GM19193 (cell line): Measurements from ENCODE around the gene E2F7.

Experiments used
- POLR2A ChIP-seq: IDR thresholded peaks from 4 replicates; pipeline ENCODE4 v1.6.1; 2011; ENCODE audit not compliant: insufficient read depth, insufficient read length; ENCODE audit errors: extremely low read depth

E2F7 gene

DNA sequence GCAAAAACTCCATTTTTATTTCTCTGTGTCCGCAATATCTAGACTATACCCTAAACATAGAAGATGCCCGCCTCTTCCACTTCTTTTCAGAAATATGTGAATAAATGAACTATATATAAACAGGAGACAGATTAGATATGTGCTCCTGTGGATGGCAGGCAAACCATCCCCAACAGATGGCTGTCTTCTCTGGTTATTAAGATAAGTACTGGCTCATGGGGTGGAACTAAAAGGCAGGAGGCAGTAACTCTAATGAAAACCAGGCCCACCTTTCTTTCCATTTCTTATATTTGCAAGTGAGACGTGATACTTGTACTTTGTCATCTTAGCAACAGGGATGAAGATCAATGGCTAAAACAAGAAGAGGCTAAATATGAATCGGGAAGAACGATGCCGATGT lies 20.2 kb downstream of the E2F7 start:
- TF ChIP-seq POLR2A, result no peak

- no peak for TF ChIP-seq POLR2A
Measured at GRCh38 chr12:77044721-77045120, 20.6 kb downstream of the E2F7 start.

DNA sequence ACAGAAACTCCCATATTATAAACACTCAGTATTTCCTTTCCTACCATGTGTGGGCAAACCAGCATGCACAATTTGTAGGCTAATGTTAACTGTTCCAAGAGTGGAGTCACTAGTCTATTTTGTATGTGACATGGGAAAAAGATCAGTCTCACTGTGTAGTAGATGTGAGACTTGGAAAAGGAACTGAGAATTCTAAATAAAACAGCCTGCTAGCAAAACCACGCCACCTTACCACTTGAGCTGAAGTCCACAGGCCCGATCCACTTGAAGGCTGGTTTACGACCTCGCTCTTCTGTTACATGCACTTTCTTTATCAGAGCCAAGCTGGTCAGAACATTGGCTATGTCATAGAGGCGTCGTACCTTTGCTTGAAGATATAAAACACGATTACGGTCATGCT lies 22.5 kb downstream of the E2F7 start:
- no peak for TF ChIP-seq POLR2A

- TF ChIP-seq POLR2A, result no peak
Measured at GRCh38 chr12:77040231-77040630, 25.1 kb downstream of the E2F7 start.

- TF ChIP-seq POLR2A, result no peak
Measured at GRCh38 chr12:77035226-77035625, 30.1 kb downstream of the E2F7 start.

GRCh38 chr12:77033658-77034536 lies 31.5 kb downstream of the E2F7 start:
- TF ChIP-seq POLR2A, result no peak

DNA sequence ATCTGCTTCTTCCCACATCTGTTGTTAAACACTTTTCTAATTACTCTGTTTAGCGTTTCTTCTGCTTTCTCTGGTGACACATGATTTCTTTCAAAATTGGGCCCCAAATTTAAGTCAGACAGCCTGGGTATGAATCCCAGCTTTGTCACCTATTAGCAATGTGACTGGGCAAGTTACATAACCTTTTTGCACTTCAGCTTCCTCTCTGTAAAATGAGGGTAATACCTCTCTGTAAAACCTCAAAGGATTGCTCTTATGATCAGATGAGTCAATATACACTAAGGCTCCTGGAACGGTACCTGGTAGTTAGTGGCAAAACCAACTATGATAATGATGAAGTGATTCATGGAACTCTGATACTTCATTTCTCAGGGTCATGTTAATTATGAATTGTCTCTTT lies 33.0 kb downstream of the E2F7 start:
- no peak for TF ChIP-seq POLR2A

DNA sequence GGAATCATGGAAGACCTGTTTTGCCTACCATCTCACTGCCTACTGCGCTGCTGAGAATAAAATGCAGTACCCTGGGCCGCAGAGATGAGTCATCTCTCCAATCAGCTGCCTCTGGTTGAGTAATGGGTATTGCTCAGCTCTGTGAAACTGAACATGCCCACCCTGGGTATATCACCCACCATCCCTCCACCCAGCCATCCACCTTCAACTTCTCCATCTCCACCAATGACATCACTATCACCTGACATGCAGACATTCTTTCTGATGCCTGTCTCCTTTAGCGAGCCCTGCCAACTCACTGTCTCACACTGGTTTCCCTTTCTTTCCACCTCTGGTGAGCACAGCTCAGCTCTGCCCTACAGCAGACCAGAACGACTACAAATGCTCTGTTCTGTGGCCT lies 33.6 kb downstream of the E2F7 start:
- TF ChIP-seq POLR2A, result no peak

GRCh38 chr12:77025782-77026314 lies 39.5 kb downstream of the E2F7 start:
- no peak for TF ChIP-seq POLR2A

DNA sequence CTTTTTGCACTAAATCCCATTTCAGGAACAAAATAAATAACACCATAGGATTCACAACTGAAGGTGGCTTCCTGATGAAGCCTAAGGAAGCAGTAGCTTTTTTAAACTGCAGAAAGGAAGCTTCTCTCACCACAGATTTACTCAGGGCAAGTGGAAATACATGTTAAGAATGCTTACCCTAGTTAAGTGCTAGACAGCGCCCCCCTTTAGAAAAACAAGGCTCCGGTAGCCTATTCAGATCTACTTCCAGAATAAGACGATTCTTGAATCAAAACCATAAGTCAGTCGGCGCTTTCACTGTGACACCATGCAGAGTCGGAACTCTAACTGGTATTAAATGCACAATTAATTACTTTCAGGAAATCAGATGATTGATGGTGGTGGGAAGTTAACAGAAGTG lies 41.9 kb downstream of the E2F7 start:
- TF ChIP-seq POLR2A, result no peak

- TF ChIP-seq POLR2A, result no peak
Measured at GRCh38 chr12:77019920-77020319, 45.4 kb downstream of the E2F7 start.

- TF ChIP-seq POLR2A, result no peak
Measured at GRCh38 chr12:77016606-77017005, 48.8 kb downstream of the E2F7 start.

GRCh38 chr12:77013091-77013490 lies 52.3 kb downstream of the E2F7 start:
- TF ChIP-seq POLR2A, result no peak

- no peak for TF ChIP-seq POLR2A
Measured at GRCh38 chr12:77010691-77011548, 54.4 kb downstream of the E2F7 start.

DNA sequence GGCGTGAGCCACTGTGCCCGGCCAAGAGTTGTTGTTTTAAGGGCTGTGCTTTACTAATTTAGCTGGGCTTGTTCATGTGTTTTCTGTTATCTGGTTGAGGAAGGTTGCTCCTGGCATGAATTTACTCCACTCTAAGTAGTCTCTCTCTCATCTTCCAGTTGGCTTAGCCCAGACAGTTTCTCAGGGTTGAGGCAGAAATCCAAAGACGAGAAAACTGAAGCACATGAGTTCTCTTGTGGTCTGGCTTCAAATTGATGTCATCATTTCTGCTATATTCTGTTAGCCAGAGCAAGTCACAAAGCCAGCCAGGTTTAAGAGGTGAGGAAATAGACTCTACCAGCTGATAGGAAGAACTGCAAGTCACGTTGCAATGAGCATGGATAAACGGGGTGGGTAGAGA lies 57.9 kb downstream of the E2F7 start:
- TF ChIP-seq POLR2A, result no peak
